IPS DF 19.7 (cell line): ENCODE results near the gene PCDH9.
A peak's percentile ranks its signal among the peaks of the same experiment; 100 is the strongest.

Experiments
- DNase-seq: peaks from one replicate; pipeline ENCODE4 v3.0.0-alpha.2; 2013; ENCODE audit warnings: low read depth, low spot score

PCDH9 gene

GRCh38 chr13:67229481-67230403 lies at the start of gene PCDH9:
Gene PCDH9, minus strand, starts transcription at chr13:67230336. Its CDS starts 1,896 bp downstream, at chr13:67228440.
- DNase-seq = no peak

GRCh38 chr13:67278235-67278634 lies 48.1 kb upstream of the PCDH9 start:
- no peak for DNase-seq

GRCh38 chr13:67277581-67277980 lies 47.4 kb upstream of the PCDH9 start:
- no peak for DNase-seq

- no peak for DNase-seq
These were observed 45.3 kb upstream of the PCDH9 start for GRCh38 chr13:67275351-67275960.

- DNase-seq = no peak
These were observed 42.9 kb upstream of the PCDH9 start for GRCh38 chr13:67273001-67273400.

GRCh38 chr13:67267136-67267535 lies 37.0 kb upstream of the PCDH9 start:
- no peak for DNase-seq

- DNase-seq = no peak
These were observed 29.1 kb upstream of the PCDH9 start for GRCh38 chr13:67259208-67259607.

GRCh38 chr13:67258482-67258881 lies 28.3 kb upstream of the PCDH9 start:
- DNase-seq = peak; percentile 90

GRCh38 chr13:67238861-67239260 lies 8.7 kb upstream of the PCDH9 start:
- no peak for DNase-seq

- no peak for DNase-seq
These were observed 8.2 kb upstream of the PCDH9 start for GRCh38 chr13:67238277-67238859.

- no peak for DNase-seq
These were observed 5.1 kb upstream of the PCDH9 start for GRCh38 chr13:67235265-67235664.

- DNase-seq = no peak
These were observed 2.2 kb upstream of the PCDH9 start for GRCh38 chr13:67232384-67232783.

GRCh38 chr13:67231289-67232000 lies 1.3 kb upstream of the PCDH9 start:
- no peak for DNase-seq

- DNase-seq = peak; percentile 76
These were observed 510 bp upstream of the PCDH9 start for GRCh38 chr13:67230404-67231288.

- DNase-seq = no peak
These were observed 1.2 kb downstream of the PCDH9 start for GRCh38 chr13:67228916-67229315.

- DNase-seq = no peak
These were observed 2.1 kb downstream of the PCDH9 start for GRCh38 chr13:67228031-67228430.

GRCh38 chr13:67227131-67227983 lies 2.8 kb downstream of the PCDH9 start:
- DNase-seq = no peak

- DNase-seq = no peak
These were observed 3.4 kb downstream of the PCDH9 start for GRCh38 chr13:67226696-67227095.

- DNase-seq = no peak
These were observed 4.6 kb downstream of the PCDH9 start for GRCh38 chr13:67225252-67226159.
